Measurements from ENCODE around the gene ENOX1.
"Not testable (repeated sequence)": the region's sequence is repeated elsewhere in the genome, so short reads cannot be mapped to it uniquely, and the experiment has no call there.

ENOX1 gene

GRCh38 chr13:43354153-43354945, 432.4 kb downstream of the ENOX1 start:
- DNase-seq (ENCODE audit: low spot score): no peak

GRCh38 chr13:43353631-43354030, 433.1 kb downstream of the ENOX1 start:
- DNase-seq (ENCODE audit: low spot score): no peak

- not testable (repeated sequence) for DNase-seq (ENCODE audit: low spot score)
Observed at GRCh38 chr13:43351612-43352011, 435.2 kb downstream of the ENOX1 start.

DNA sequence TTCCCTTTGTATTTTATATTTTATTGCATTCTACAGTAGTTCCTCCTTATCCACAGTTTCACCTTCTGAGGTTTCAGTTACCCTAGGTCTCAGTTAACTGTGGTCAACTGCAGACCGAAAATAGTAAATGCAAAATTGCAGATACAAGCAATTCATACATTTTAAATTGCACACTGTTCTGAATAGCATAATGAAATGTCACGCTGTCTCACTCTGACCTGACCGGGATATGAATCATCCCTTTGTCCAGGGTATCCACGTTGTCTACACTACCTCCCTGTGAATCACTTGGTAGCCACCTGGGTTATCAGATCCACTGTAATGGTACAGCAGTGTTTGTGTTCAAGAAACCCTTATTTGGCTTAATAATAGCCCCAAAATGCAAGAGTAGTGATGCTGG, 438.4 kb downstream of the ENOX1 start:
- DNase-seq (ENCODE audit: low spot score): no peak

DNA sequence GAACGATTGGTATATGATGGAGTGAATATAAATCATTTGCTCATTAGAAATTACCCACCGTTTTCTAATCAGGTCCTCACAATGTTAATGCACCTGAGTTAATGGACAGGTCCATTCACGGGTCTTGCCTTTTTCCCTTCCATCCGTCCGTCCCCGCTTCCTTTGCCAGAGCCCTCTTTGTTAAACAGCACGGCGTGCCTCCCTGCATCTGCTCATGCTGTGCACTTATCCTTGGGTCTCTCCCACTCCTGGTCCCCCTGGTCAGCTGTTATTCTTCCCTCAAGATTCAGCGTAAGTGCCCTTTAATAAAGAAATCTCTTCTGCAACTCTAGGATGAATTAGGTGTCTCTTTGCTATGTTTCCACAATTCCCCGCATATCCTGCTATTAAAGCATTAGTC, 438.9 kb downstream of the ENOX1 start:
- DNase-seq (ENCODE audit: low spot score): no peak

- no peak for DNase-seq (ENCODE audit: low spot score)
Observed at GRCh38 chr13:43346427-43346826, 440.3 kb downstream of the ENOX1 start.

GRCh38 chr13:43343645-43344044, 443.1 kb downstream of the ENOX1 start:
- no peak for DNase-seq (ENCODE audit: low spot score)

- DNase-seq (ENCODE audit: low spot score): no peak
Observed at GRCh38 chr13:43339805-43340550, 446.8 kb downstream of the ENOX1 start.

GRCh38 chr13:43339145-43339804, 447.5 kb downstream of the ENOX1 start:
- DNase-seq (ENCODE audit: low spot score): no peak

DNA sequence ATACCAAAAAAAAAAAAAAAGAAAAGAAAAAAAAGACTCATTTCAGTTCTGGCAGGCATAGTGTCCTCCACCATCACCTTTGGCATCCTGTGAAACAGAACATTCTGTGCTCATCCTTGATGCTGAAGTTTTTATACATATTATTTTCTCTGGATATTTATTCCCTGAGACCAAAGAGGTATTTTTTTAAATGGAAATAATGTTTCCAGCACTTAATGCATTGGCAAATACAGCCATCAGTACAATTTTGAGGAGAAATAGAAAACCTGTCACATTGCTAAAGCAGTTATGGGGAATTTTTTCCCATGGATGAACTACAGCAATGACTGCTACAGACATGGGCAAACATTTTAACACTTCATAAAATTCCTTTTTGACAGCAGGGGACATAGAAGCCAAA, 451.0 kb downstream of the ENOX1 start:
- DNase-seq (ENCODE audit: low spot score): no peak

- no peak for DNase-seq (ENCODE audit: low spot score)
Observed at GRCh38 chr13:43333176-43333575, 453.6 kb downstream of the ENOX1 start.

DNA sequence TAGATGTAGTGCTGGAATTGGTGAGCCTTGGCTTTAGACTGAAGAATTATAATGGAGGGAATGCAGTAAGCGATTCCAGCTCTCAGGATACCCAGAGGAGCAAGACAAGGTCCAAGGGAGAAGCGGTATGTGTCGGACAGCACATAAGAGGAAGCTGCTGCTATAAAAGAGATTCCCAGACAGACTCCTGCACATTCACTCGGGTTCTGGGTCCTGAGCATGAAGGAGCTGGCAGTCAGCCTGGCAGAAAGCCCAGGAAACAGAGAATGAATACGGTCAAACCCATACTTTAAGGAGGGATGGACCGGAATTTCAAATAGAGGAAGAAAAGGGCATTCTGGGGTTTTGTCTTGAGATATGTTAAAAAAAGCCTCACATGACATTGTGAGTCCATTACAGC, 455.1 kb downstream of the ENOX1 start:
- DNase-seq (ENCODE audit: low spot score): peak; percentile 78

DNA sequence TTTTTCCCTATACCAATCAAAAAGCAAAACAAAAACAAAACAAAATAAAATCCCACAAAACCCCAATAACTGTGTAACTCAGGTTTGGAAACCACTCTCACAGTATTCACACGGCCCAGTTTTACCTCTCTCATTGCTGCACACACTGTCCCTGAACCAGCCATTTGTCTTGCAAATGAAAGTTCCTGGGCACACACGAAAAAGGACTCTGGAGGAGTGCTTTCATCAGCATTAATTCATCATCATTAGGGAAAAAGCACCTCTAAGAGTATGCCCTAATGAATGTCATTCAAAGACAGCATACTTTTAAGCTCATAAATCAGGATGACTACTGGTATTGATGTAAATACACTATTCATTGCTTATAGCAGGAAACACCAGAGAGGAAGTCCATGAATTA, 457.1 kb downstream of the ENOX1 start:
- no peak for DNase-seq (ENCODE audit: low spot score)

- DNase-seq (ENCODE audit: low spot score): no peak
Observed at GRCh38 chr13:43328907-43329306, 457.9 kb downstream of the ENOX1 start.

- DNase-seq (ENCODE audit: low spot score): peak; percentile 85
Observed at GRCh38 chr13:43326100-43326499, 460.7 kb downstream of the ENOX1 start.

DNA sequence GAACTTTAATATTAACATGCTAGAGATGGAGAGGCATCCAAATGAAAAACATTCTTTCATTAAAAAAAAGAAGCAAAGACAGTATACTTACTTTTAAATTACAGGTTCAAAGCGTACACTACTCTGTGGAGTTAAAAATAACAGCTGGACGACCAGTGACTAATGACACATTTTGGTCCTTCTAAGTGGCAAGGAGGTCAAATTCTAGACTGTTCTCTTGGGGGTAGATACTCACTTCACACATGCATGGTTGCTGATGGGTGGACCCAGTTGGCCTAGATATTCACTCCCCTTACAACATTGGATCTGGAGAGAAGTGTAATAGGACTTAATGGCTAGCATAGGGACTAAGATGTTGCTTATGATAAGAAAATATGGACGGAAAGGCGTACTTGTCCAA, 461.1 kb downstream of the ENOX1 start:
- no peak for DNase-seq (ENCODE audit: low spot score)

DNA sequence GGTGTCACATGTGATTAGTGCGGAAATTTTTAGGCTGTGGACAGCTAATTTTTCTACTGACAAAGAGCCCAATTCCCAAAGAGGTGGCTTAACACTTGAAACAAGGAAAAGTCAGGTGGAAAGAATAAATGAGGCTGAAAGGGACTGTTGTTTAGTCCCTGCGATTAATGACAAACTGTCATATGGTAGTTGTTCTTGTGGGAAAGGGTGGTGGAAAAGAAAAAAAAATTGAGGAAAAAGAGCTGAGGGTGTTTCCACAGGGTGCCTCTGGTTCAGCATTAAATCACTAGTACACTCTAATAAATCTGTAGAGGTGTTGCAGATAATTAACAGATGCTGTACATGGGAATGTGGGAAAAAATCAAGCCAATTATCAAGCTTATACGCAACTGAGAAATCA, 462.6 kb downstream of the ENOX1 start:
- no peak for DNase-seq (ENCODE audit: low spot score)

DNA sequence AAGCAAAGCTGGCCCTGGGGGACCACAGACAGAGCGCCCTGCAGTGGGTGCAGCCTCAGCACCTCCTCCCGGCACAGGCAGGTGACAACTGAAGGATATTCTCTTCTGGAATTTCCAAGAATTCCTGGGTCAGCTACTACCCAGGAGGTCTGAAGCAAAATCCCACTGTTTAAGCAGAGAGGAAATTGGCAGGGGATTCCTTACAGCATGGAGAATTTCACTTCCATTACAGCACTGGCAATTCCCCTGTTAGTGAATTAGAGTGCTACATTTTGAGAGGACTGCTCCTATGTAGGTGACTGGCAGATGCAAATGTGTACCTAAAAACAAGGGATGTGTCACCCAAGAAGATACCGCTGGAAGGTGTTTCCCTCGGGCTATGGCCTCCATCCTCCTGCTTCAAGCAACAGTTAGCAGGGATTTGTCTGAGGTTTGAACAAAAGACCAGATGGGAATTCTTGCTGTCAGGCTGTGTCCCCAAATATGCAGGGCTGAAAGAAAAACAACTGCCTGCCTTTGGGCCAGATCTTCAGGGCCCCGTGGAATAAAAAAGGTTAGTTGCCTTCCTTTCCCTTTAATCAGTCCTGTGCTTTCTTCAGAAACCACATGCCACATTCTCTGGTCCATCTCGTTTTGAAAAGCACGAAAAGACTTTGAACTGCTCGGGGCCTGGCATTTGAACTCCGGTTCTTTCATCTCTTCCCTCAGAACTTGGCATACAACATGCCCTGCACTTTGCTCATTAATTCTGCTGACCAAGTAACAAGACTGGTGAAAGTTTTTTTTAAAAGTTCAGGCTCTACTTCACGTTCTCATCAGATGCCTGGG, 466.9 kb downstream of the ENOX1 start:
- DNase-seq (ENCODE audit: low spot score): no peak

DNA sequence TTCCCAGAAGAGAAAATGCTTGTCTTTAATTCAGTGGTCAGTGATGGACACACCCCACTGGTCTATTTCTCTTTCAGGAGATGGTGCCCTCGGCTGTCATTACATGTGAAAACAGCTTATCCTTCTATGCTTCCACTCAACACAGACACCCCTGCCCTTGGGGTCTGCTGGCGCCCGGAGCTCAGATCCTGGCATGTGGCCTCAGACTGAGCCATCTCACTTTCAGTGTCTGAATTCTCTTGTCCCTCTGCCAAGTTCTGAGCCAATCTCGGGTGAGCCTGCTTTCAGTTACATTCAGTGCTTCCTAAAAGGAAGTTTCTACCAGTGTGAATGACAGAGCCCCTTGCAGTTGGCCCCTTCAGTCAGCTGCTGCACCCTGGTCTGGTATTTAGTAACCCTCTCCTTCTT, 469.8 kb downstream of the ENOX1 start:
- peak; percentile 66 for DNase-seq (ENCODE audit: low spot score)

- no peak for DNase-seq (ENCODE audit: low spot score)
Observed at GRCh38 chr13:43316281-43316680, 470.5 kb downstream of the ENOX1 start.

DNA sequence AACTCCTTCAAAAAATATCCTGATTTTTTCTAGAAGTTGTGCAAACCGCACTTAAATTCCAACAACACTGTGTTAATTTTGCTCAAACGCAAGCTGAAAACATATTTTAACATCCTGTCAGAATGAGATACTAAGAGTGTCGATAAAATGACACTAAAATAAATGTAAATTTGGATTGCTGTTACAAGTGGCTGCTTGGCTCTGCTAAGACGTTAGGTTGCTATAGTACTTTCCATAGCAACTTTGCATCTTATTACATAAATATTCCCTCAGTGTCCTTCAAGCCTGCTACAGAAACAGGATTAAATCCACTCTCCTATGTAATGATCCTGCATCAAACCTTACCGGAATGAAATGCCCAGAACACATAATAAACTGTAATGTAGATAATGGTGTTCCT, 471.2 kb downstream of the ENOX1 start:
- no peak for DNase-seq (ENCODE audit: low spot score)

DNA sequence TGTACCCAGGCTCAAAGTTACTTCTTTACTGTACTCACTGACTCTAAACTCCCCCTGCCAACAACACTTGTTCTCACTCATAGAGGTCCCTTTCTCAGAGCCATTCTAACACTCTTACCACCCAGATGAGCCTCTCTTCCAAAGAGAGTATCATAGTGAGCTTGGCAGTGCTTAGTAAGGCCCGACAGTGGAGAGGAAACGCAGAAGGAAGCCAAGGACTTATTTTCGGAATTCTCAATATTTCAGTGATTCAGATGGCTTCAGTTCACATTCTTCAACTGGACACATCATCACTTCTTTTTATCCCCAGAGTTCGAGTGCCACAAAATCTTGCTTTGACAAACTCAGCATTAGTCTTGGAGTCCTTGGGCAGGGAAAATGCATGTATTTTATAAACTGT, 477.5 kb downstream of the ENOX1 start:
- DNase-seq (ENCODE audit: low spot score): no peak
